HCT116 (cell line): Measurements from ENCODE around the gene KRT1. TPM values are rescaled to one million over a fixed set of nuclear protein-coding genes. Genes with fewer than 3 reads are reported as not detected.

Experiments used
- ATAC-seq: fragments of 200-7000 bp; cut with Tn5 transposase; 2 replicates; pipeline ENCODE4 v1.9.1; 2020; ENCODE audit warnings: mild to moderate bottlenecking, moderate library complexity
- BruUV-seq: library from RNA; stranded (reverse); fragments of 400-500 nt; replicated peaks from 2 replicates; lab custom pipeline; 2021; lab: Mats Ljungman, UMichigan
- CTCF ChIA-PET: fragments of 300-600 bp; sonication (Branson Sonifier 250); formaldehyde crosslinking; loops from one replicate; lab custom pipeline; 2021; ENCODE audit warnings: antibody characterized with exemption; lab: Charles Lee
- POLR2A ChIA-PET: fragments of 300-600, 350-600 bp; sonication (Branson Sonifier 250); formaldehyde crosslinking; loops from one replicate; lab custom pipeline; 2021; ENCODE audit warnings: antibody characterized with exemption; lab: Charles Lee
- RAD21 ChIA-PET, 2 experiments: fragments of 300-600 bp; sonication (Branson Sonifier 250); formaldehyde crosslinking; loops; one replicate each; lab custom pipeline; 2023; ENCODE audit warnings: low total read pairs in 2 of 2; ENCODE audit not compliant: uncharacterized antibody in 2 of 2, unreplicated experiment in 2 of 2, low non-redundant PET in 1 of 2; lab: Charles Lee
- DNase-seq: peaks from one replicate; pipeline ENCODE4 v3.0.0-alpha.2; 2010; ENCODE audit warnings: low read depth, low spot score
- H2AFZ ChIP-seq: fragments of 200-600 bp; shearing (Covaris generic), sonication (generic); 2 replicates; pipeline ENCODE4 v1.6.1; 2017; ENCODE audit warnings: low read depth, mixed run types, mixed read lengths, antibody characterized with exemption, low read length; ENCODE audit not compliant: poor library complexity, severe bottlenecking
- H3K27ac ChIP-seq: 2 replicates; pipeline ENCODE4 v1.5.1; 2012; ENCODE audit warnings: low read depth, low read length
- H3K27me3 ChIP-seq: fragments of 200-600 bp; sonication (generic); 2 replicates; pipeline ENCODE4 v1.6.1; 2016; ENCODE audit warnings: mixed run types, low read length, mixed read lengths; ENCODE audit not compliant: insufficient read depth
- H3K36me3 ChIP-seq, 2 experiments: fragments of 200-500 bp in 1 of 2; fragments of 200-600 bp in 1 of 2; sonication (Bioruptor generic) in 1 of 2; sonication (generic) in 1 of 2; 2 replicates each; pipeline versions ENCODE4 v1.5.1 to v1.6.1; 2014 to 2016; ENCODE audit warnings: low read length in 2 of 2, inconsistent platforms in 1 of 2, mixed read lengths in 1 of 2, mixed run types in 1 of 2; ENCODE audit not compliant: insufficient read depth in 2 of 2, control insufficient read depth in 1 of 2
- H3K4me1 ChIP-seq, 2 experiments: fragments of 200-600 bp in 1 of 2; sonication (generic) in 1 of 2; 2 replicates each; pipeline versions ENCODE4 v1.5.1 to v1.6.1; 2012 to 2017; ENCODE audit warnings: low read length in 2 of 2, inconsistent platforms in 1 of 2, mild to moderate bottlenecking in 1 of 2, mixed read lengths in 1 of 2, mixed run types in 1 of 2, moderate library complexity in 1 of 2; ENCODE audit not compliant: insufficient read depth in 2 of 2, control insufficient read depth in 1 of 2
- H3K4me2 ChIP-seq: fragments of 200-600 bp; sonication (generic); 2 replicates; pipeline ENCODE4 v1.6.1; 2017; ENCODE audit warnings: mixed run types, low read length, mixed read lengths
- H3K4me3 ChIP-seq, 2 experiments: fragments of 200-600 bp in 1 of 2; sonication (generic) in 1 of 2; replicated peaks in 1 of 2; 2 replicates each; pipeline ENCODE4 v1.5.1; 2011 to 2016; ENCODE audit warnings: low read length in 2 of 2, control low read depth in 1 of 2, low read depth in 1 of 2, mild to moderate bottlenecking in 1 of 2, mixed read lengths in 1 of 2, mixed run types in 1 of 2
- H3K79me2 ChIP-seq: fragments of 200-600 bp; sonication (generic); 2 replicates; pipeline ENCODE4 v1.6.1; 2017; ENCODE audit warnings: mild to moderate bottlenecking, mixed run types, low read length, moderate library complexity, mixed read lengths; ENCODE audit not compliant: insufficient read depth
- H3K9ac ChIP-seq: fragments of 200-600 bp; sonication (generic); 2 replicates; pipeline ENCODE4 v1.6.1; 2016; ENCODE audit warnings: low read length, mixed read lengths
- H3K9me2 ChIP-seq: fragments of 200-600 bp; sonication (generic), shearing (Covaris generic); 2 replicates; pipeline ENCODE4 v1.6.1; 2017; ENCODE audit warnings: mixed run types, mild to moderate bottlenecking, moderate library complexity; ENCODE audit not compliant: insufficient read depth
- H3K9me3 ChIP-seq, 2 experiments: fragments of 200-500 bp in 1 of 2; fragments of 200-600 bp in 1 of 2; sonication (Bioruptor generic) in 1 of 2; sonication (generic) in 1 of 2; 2 replicates each; pipeline ENCODE4 v1.6.1; 2014 to 2017; ENCODE audit warnings: low read length in 2 of 2, mixed read lengths in 2 of 2, inconsistent platforms in 1 of 2, low read depth in 1 of 2, mild to moderate bottlenecking in 1 of 2, mixed run types in 1 of 2, moderate library complexity in 1 of 2; ENCODE audit not compliant: control insufficient read depth in 1 of 2, insufficient read depth in 1 of 2
- H4K20me1 ChIP-seq: fragments of 200-600 bp; sonication (generic), shearing (Covaris generic); 2 replicates; pipeline ENCODE4 v1.6.1; 2017; ENCODE audit warnings: mixed run types, mild to moderate bottlenecking, moderate library complexity; ENCODE audit not compliant: insufficient read depth
- CBX3 ChIP-seq: IDR thresholded peaks from 2 replicates; pipeline ENCODE4 v1.6.1; 2012; ENCODE audit warnings: low read depth
- EGR1 ChIP-seq: IDR thresholded peaks from 2 replicates; pipeline ENCODE4 v1.6.1; 2012; ENCODE audit warnings: low read depth
- EZH2 ChIP-seq: fragments of 200-600 bp; sonication (generic); IDR thresholded peaks from 2 replicates; pipeline ENCODE4 v1.6.1; 2017; ENCODE audit warnings: antibody characterized with exemption, mixed run types
- FOSL1 ChIP-seq: IDR thresholded peaks from 2 replicates; pipeline ENCODE4 v1.6.1; 2012; ENCODE audit warnings: low read depth
- JUND ChIP-seq: IDR thresholded peaks from 2 replicates; pipeline ENCODE4 v1.6.1; 2012
- POLR2A ChIP-seq: IDR thresholded peaks from 2 replicates; pipeline ENCODE4 v1.7.0; 2011; ENCODE audit warnings: borderline replicate concordance; ENCODE audit not compliant: insufficient read depth, insufficient read length; ENCODE audit errors: extremely low read depth
- SIN3A ChIP-seq: IDR thresholded peaks from 2 replicates; pipeline ENCODE4 v1.6.1; 2012; ENCODE audit warnings: low read depth
- SP1 ChIP-seq: IDR thresholded peaks from 2 replicates; pipeline ENCODE4 v1.6.1; 2012; ENCODE audit warnings: low read depth
- TCF7L2 ChIP-seq: IDR thresholded peaks from 2 replicates; pipeline ENCODE4 v1.7.0; 2011; ENCODE audit warnings: borderline replicate concordance, inconsistent platforms; ENCODE audit not compliant: insufficient read depth, insufficient read length; ENCODE audit errors: extremely low read depth
- YY1 ChIP-seq: IDR thresholded peaks from 2 replicates; pipeline ENCODE4 v1.6.1; 2011; ENCODE audit warnings: low read length, low read depth, moderate library complexity, mild to moderate bottlenecking; ENCODE audit not compliant: insufficient replicate concordance; ENCODE audit errors: extremely low read depth
- intact Hi-C: fragments of 100-400 bp; cut with micrococcal nuclease; formaldehyde crosslinking; loops from 2 replicates; pipeline ENCODE4 v1.10.0; 2022
- total RNA-seq: library from RNA; stranded (reverse); gene quantifications from one replicate; pipeline ENCODE4 v1.2.1, GENCODE V29; 2021; ENCODE audit not compliant: unreplicated experiment
- TF ChIP-seq, protein P1 (sequence below): IDR thresholded peaks from 2 replicates; pipeline ENCODE4 v1.6.1; 2011; ENCODE audit warnings: mild to moderate bottlenecking, low read length, moderate library complexity; ENCODE audit not compliant: insufficient replicate concordance; ENCODE audit errors: extremely low read depth
- TF ChIP-seq, protein P2 (sequence below): IDR thresholded peaks from 2 replicates; pipeline ENCODE4 v1.6.1; 2012; ENCODE audit warnings: low read depth
- TF ChIP-seq, protein P3 (sequence below): IDR thresholded peaks from 2 replicates; pipeline ENCODE4 v1.6.1; 2012

KRT1 gene
- total RNA-seq, 1 experiment from 2014 or later, result 0.20 TPM

DNA sequence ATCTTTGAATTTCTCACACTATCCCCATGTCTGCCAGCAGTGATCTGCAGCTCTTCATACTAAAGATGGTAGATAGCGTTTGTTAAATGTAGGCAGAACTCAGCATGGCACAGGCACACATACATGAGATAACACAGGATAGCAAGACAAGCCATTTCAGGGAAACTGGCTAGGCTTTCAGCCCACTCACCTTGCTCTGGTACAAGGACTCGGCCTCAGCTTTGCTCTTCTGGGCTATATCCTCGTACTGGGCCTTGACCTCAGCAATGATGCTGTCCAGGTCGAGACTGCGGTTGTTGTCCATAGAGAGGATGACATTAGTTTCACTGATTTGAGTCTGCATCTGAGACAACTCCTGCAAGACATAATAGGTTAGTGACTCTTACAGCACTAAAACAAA is 3.1 kb downstream of the KRT1 start:
- no peak for ATAC-seq
- H3K4me2 ChIP-seq, result no peak overlapping the region
- intact Hi-C loops, result no loop called here
- RAD21 ChIA-PET, result no interaction called here
- peaks cover 0 to 10% of the 10 kb centered on the region in 2 experiments; a peak in 2 of 4 replicates for H3K4me1 ChIP-seq
- no peak for DNase-seq
- no peaks in the 10 kb centered on the region for H3K36me3 ChIP-seq
- no peaks in the 10 kb centered on the region for H3K9me3 ChIP-seq
- TF ChIP-seq TCF7L2 (no peak), POLR2A (no peak), FOSL1 (no peak), EZH2 (no peak)
- TF ChIP-seq, protein P1, sequence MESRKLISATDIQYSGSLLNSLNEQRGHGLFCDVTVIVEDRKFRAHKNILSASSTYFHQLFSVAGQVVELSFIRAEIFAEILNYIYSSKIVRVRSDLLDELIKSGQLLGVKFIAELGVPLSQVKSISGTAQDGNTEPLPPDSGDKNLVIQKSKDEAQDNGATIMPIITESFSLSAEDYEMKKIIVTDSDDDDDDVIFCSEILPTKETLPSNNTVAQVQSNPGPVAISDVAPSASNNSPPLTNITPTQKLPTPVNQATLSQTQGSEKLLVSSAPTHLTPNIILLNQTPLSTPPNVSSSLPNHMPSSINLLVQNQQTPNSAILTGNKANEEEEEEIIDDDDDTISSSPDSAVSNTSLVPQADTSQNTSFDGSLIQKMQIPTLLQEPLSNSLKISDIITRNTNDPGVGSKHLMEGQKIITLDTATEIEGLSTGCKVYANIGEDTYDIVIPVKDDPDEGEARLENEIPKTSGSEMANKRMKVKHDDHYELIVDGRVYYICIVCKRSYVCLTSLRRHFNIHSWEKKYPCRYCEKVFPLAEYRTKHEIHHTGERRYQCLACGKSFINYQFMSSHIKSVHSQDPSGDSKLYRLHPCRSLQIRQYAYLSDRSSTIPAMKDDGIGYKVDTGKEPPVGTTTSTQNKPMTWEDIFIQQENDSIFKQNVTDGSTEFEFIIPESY, result no peak
- H3K27ac ChIP-seq, result no peak overlapping the region
- peaks cover 34% of the 10 kb centered on the region for H3K27me3 ChIP-seq
- no peak overlapping the region for H2AFZ ChIP-seq
- CTCF ChIA-PET, result no interaction called here
- POLR2A ChIA-PET, result no interaction called here
- BruUV-seq, result no TSS peak
- no peaks in the 10 kb centered on the region for H3K9me2 ChIP-seq
- H3K79me2 ChIP-seq, result no peaks in the 10 kb centered on the region
- H3K4me3 ChIP-seq, result no peak overlapping the region
- H4K20me1 ChIP-seq, result no peaks in the 10 kb centered on the region
- no peak overlapping the region for H3K9ac ChIP-seq

DNA sequence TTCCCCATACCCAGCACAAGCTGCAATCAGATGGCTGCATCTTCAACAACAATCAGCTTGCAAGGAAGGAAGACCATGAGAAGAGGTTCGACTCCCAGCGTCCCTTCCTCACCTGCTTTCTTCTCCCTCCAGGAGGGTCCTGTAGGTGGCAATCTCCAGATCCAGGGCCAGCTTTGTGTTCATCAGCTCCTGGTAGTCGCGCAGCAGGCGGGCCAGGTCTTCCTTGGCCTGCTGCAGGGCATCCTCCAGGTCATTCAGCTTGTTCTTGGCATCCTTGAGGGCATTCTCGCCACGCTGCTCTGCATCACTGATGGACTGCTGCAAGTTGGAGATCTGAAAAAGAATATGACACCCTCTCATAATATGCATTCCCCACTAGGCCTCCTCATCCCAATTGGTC is 4.0 kb downstream of the KRT1 start:
- intact Hi-C loops, result no loop called here
- RAD21 ChIA-PET, result no interaction called here
- no peaks in the 10 kb centered on the region for H3K79me2 ChIP-seq
- DNase-seq (no peak), ATAC-seq (no peak)
- no TSS peak for BruUV-seq
- no peak overlapping the region for H2AFZ ChIP-seq
- no peaks in the 10 kb centered on the region for H3K9me3 ChIP-seq
- no peak overlapping the region for H3K9ac ChIP-seq
- no peak overlapping the region for H3K4me2 ChIP-seq
- no peak overlapping the region for H3K4me3 ChIP-seq
- peaks cover 0 to 19% of the 10 kb centered on the region in 2 experiments; a peak in 2 of 4 replicates for H3K4me1 ChIP-seq
- no peak overlapping the region for H3K27ac ChIP-seq
- H3K27me3 ChIP-seq, result peaks cover 34% of the 10 kb centered on the region
- CTCF ChIA-PET, result no interaction called here
- no peaks in the 10 kb centered on the region for H4K20me1 ChIP-seq
- H3K9me2 ChIP-seq, result no peaks in the 10 kb centered on the region
- H3K36me3 ChIP-seq, result no peaks in the 10 kb centered on the region
- POLR2A ChIA-PET, result no interaction called here
- no peak for TF ChIP-seq CBX3
- TF ChIP-seq POLR2A, result no peak
- TF ChIP-seq SP1, result no peak
- no peak for TF ChIP-seq YY1
- TF ChIP-seq, protein P2, sequence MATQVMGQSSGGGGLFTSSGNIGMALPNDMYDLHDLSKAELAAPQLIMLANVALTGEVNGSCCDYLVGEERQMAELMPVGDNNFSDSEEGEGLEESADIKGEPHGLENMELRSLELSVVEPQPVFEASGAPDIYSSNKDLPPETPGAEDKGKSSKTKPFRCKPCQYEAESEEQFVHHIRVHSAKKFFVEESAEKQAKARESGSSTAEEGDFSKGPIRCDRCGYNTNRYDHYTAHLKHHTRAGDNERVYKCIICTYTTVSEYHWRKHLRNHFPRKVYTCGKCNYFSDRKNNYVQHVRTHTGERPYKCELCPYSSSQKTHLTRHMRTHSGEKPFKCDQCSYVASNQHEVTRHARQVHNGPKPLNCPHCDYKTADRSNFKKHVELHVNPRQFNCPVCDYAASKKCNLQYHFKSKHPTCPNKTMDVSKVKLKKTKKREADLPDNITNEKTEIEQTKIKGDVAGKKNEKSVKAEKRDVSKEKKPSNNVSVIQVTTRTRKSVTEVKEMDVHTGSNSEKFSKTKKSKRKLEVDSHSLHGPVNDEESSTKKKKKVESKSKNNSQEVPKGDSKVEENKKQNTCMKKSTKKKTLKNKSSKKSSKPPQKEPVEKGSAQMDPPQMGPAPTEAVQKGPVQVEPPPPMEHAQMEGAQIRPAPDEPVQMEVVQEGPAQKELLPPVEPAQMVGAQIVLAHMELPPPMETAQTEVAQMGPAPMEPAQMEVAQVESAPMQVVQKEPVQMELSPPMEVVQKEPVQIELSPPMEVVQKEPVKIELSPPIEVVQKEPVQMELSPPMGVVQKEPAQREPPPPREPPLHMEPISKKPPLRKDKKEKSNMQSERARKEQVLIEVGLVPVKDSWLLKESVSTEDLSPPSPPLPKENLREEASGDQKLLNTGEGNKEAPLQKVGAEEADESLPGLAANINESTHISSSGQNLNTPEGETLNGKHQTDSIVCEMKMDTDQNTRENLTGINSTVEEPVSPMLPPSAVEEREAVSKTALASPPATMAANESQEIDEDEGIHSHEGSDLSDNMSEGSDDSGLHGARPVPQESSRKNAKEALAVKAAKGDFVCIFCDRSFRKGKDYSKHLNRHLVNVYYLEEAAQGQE, result no peak
- TF ChIP-seq, protein P1, result no peak
- no peak for TF ChIP-seq JUND
- TF ChIP-seq, protein P3, sequence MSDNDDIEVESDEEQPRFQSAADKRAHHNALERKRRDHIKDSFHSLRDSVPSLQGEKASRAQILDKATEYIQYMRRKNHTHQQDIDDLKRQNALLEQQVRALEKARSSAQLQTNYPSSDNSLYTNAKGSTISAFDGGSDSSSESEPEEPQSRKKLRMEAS, result no peak
- no peak for TF ChIP-seq SIN3A
- TF ChIP-seq EGR1, result no peak
